Measurements from ENCODE around the gene EDAR. TPM values are rescaled to one million over a fixed set of nuclear protein-coding genes. Genes with fewer than 3 reads are reported as not detected.

EDAR gene
- total and polyA plus RNA-seq, 10 of the 15 experiments (the other 5 are each of a cell fraction or from before 2014, with no cell fraction given), result 0.04 TPM; not detected in 9

- ChIA-PET CTCF (no interaction called here), SMC1A (ENCODE audit: uncharacterized antibody, unreplicated experiment) (no interaction called here), POLR2A (no interaction called here), RAD21 (ENCODE audit: unreplicated experiment) (no interaction called here)
- no peaks in the 10 kb centered on the region for H4K20me1 ChIP-seq (ENCODE audit: control insufficient read depth, insufficient read depth)
- BruUV-seq (replicated peaks), result no TSS peak
- no peaks in the 10 kb centered on the region for H3K4me1 ChIP-seq (ENCODE audit: control insufficient read depth, insufficient read depth, low read length)
- DNase-seq (ENCODE audit: low read depth, low spot score) (no peak), FAIRE-seq (no peak), ATAC-seq (no peak)
- H2AFZ ChIP-seq (ENCODE audit: control insufficient read depth, low read depth, low read length), result no peak overlapping the region
- H3K4me3 ChIP-seq, result no peak overlapping the region
- 9% methylated on average over 5 of the region's 5 CpGs for WGBS (ENCODE audit: insufficient coverage, insufficient replicate concordance, low lambda C conversion rate, missing lambda C conversion rate)
- no peak for TF ChIP-seq RUNX3 (IDR thresholded peaks at IDR 0.05; ENCODE audit: low read length)
- TF ChIP-seq CREM (IDR thresholded peaks at IDR 0.05; ENCODE audit: low read depth), result no peak
- TF ChIP-seq REST (IDR thresholded peaks at IDR 0.05; ENCODE audit: low read depth, low read length), result no peak
- H3K4me2 ChIP-seq (ENCODE audit: control insufficient read depth, insufficient read depth), result no peak overlapping the region
- no peak overlapping the region for H3K9ac ChIP-seq (ENCODE audit: control insufficient read depth, insufficient read depth, low read length)
- in situ Hi-C loops (cut with MboI), result no loop called here
- H3K36me3 ChIP-seq (ENCODE audit: control insufficient read depth in 2 of 2, insufficient read depth in 2 of 2, low read length in 1 of 2), result no peaks in the 10 kb centered on the region
- no peak overlapping the region for H3K27ac ChIP-seq (ENCODE audit: control insufficient read depth, insufficient read depth)
- H3K27me3 ChIP-seq (replicated peaks in 1 of 2; ENCODE audit: control insufficient read depth in 2 of 2, insufficient read depth in 2 of 2, low read length in 1 of 2), result no peaks in the 10 kb centered on the region
- intact Hi-C loops (cut with micrococcal nuclease; ENCODE audit: unreplicated experiment), result no loop called here
- no peaks in the 10 kb centered on the region for H3K79me2 ChIP-seq (ENCODE audit: control insufficient read depth, insufficient read depth, low read length)
- H3K9me3 ChIP-seq (replicated peaks; ENCODE audit: control insufficient read depth, insufficient read depth, low read length), result peaks cover 10% of the 10 kb centered on the region; the same call in 1 of the 3 replicates
Measured at GRCh38 chr2:108947271-108947907, 41.6 kb downstream of the EDAR start.

GRCh38 chr2:108946442-108946841, 42.6 kb downstream of the EDAR start:
- ChIA-PET POLR2A (no interaction called here), SMC1A (ENCODE audit: uncharacterized antibody, unreplicated experiment) (no interaction called here), RAD21 (ENCODE audit: unreplicated experiment) (no interaction called here), CTCF (no interaction called here)
- H3K9me3 ChIP-seq (replicated peaks; ENCODE audit: control insufficient read depth, insufficient read depth, low read length), result peaks cover 8% of the 10 kb centered on the region; the same call in 1 of the 3 replicates
- H3K36me3 ChIP-seq (ENCODE audit: control insufficient read depth in 2 of 2, insufficient read depth in 2 of 2, low read length in 1 of 2), result no peaks in the 10 kb centered on the region
- in situ Hi-C loops (cut with MboI) (no loop called here), intact Hi-C loops (cut with micrococcal nuclease; ENCODE audit: unreplicated experiment) (no loop called here)
- H3K27ac ChIP-seq (ENCODE audit: control insufficient read depth, insufficient read depth), result no peak overlapping the region
- BruUV-seq (replicated peaks), result no TSS peak
- no peak for ATAC-seq
- no peak for DNase-seq (ENCODE audit: low read depth, low spot score)
- H4K20me1 ChIP-seq (ENCODE audit: control insufficient read depth, insufficient read depth), result no peaks in the 10 kb centered on the region
- H3K4me3 ChIP-seq, result no peak overlapping the region
- H2AFZ ChIP-seq (ENCODE audit: control insufficient read depth, low read depth, low read length), result no peak overlapping the region
- no peaks in the 10 kb centered on the region for H3K4me1 ChIP-seq (ENCODE audit: control insufficient read depth, insufficient read depth, low read length)
- H3K4me2 ChIP-seq (ENCODE audit: control insufficient read depth, insufficient read depth), result no peak overlapping the region
- WGBS (ENCODE audit: insufficient coverage, insufficient replicate concordance, low lambda C conversion rate, missing lambda C conversion rate), result 9% methylated on average over 1 of the region's 1 CpG
- H3K9ac ChIP-seq (ENCODE audit: control insufficient read depth, insufficient read depth, low read length), result no peak overlapping the region
- no peak for FAIRE-seq
- no peaks in the 10 kb centered on the region for H3K79me2 ChIP-seq (ENCODE audit: control insufficient read depth, insufficient read depth, low read length)
- no peaks in the 10 kb centered on the region for H3K27me3 ChIP-seq (replicated peaks in 1 of 2; ENCODE audit: control insufficient read depth in 2 of 2, insufficient read depth in 2 of 2, low read length in 1 of 2)
- TF ChIP-seq POLR2A (IDR thresholded peaks at IDR 0.05; ENCODE audit: low read depth, low read length), result no peak
- TF ChIP-seq MLLT1 (IDR thresholded peaks at IDR 0.05), result no peak
- no peak for TF ChIP-seq CEBPZ (IDR thresholded peaks at IDR 0.05; ENCODE audit: low read depth, low read length)
- TF ChIP-seq ZZZ3 (IDR thresholded peaks at IDR 0.05; ENCODE audit: control insufficient read depth, insufficient read length, low read depth), result no peak
- TF ChIP-seq CBX3 (IDR thresholded peaks at IDR 0.05; ENCODE audit: borderline replicate concordance, low read depth), result no peak
- no peak for TF ChIP-seq FOS (IDR thresholded peaks at IDR 0.05; ENCODE audit: borderline replicate concordance, extremely low read depth, insufficient read length)
- TF ChIP-seq DPF2 (IDR thresholded peaks at IDR 0.05), result no peak
